ENCODE results near the gene MANF.

Gene MANF

GRCh38 chr3:51436998-51437639 lies 52.0 kb downstream of the MANF start:
- no peak for DNase-seq
